ENCODE results near the gene FAT3.

The FAT3 gene

DNA sequence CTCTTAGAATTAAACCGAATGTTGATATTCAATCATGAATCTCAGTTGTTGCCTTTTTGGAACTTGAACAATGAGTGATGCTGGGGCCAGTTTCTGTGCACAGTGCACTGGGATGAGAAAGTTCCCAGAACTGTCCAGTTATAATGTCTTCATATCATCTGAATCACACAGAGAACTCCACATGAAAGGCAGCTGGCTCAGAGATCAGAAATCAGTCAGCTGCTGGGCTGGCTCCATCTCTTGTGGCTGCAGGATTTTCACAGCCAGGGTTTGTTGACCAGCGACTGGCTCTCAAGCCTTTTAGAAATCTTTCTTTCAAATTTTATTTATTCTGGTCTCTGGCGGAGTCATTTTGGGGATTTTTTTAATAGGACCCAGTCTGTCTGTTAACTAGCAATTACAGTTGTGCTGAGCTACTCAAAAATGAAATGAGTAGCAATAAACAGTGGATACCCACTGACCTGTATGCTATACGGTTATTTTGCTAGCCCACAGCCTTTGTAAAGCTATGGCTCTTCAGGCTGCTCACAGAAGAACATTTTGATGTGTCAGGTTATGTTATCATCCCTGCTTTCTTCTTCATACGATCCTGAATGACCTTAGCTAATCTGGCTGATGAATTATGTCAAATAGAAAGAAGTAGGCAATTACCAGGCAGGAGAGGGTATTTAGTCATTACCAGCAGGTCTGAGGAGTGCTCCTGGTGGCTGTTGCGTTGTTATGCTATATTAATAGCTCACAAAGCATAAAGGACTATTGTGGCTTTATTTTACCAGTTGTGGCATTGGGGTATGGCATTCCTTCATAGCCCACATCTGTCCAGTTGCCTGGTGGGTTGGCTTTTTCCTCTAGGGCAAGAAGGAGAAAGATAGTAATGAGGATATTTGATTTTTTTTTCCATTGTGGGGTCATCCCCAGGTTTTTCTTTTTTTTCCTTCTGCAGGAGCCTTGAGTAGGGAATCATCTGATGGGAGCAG lies 3.6 kb downstream of the FAT3 start:
- no peak for DNase-seq (ENCODE audit: low read depth, low spot score)

DNA sequence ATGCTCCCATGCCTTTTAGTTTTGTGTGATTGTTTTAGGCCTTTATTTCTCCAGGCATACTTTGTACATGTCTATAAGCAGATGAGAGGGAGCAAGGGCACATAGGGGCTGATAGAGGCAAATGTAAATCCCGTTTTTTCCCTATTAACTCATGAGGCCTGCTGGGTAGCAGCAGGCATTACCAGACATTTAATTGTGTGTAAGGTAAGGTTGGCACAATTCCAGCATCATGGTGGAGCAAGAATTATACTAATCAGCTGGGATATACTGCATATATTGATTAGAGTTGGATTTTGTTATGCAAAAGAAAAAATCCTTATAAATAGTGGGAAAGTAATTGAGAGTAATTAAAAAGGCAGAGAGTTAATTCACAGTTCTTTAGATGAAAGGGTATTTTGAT lies 12.2 kb downstream of the FAT3 start:
- DNase-seq (ENCODE audit: low read depth, low spot score), result no peak

DNA sequence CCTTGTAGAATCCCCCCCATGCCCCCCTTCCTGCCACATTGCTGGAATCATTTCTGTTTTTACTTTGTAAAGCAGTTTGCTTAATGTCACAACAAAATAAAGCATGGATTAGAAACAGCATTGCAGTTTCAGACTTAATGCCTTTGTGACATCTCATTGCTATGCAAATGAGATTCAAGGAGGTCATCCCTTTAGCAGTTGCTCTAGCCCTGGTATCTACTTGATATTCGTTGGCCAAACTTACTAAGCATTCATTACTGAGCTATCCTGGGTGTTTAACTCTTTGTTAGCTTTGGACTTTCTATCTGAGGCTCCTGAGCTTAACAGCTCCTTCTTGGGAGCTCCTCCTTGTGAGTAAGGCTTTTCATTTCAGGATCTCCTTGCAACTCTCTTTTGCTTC lies 16.3 kb downstream of the FAT3 start:
- no peak for DNase-seq (ENCODE audit: low read depth, low spot score)

DNA sequence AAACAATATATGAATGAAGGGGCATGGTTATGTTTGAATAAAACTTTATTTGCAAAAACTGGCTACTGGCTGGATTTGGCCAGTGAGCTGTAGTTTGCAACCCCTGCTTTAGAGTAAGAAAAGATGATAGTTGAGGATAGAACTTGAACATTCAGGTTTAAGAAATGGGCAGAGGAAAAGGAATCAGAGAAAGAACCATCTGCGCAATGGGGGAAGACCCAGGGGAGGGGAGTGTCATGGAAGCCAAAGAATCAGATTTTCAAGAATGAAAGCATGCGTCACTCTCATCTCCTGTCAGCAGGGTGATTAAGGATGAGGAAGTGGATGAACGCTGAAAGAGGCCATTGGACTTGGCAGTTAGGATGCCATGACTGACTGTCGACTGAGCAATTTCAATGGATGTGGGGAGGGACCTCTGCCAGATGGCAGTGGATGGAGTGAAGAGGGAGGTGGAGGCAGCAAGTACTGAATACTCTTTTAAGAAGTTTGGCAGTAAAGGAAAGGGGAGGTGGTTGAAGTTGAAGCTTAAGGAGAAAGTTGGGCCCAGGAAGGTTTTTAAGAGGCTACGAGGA lies 21.2 kb downstream of the FAT3 start:
- DNase-seq (ENCODE audit: low read depth, low spot score), result no peak

DNA sequence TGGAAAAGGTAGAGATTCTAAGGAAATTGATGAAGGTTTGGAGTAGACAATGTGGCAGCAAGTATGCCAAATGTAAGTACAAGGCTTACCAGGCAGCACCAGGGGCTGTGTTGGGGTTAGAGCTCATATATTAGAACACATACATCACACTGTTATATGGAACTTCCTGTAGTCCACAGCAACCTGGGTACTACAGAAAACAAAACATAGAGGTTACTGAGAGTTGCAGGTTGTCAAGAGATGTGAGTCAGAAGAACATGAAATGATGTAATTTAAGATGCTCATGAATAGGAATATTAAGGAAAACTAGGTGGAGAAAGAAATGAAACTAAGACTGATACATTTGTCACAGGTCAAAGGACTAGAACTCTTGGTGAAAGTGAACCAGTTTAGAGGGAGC lies 22.0 kb downstream of the FAT3 start:
- no peak for DNase-seq (ENCODE audit: low read depth, low spot score)

DNA sequence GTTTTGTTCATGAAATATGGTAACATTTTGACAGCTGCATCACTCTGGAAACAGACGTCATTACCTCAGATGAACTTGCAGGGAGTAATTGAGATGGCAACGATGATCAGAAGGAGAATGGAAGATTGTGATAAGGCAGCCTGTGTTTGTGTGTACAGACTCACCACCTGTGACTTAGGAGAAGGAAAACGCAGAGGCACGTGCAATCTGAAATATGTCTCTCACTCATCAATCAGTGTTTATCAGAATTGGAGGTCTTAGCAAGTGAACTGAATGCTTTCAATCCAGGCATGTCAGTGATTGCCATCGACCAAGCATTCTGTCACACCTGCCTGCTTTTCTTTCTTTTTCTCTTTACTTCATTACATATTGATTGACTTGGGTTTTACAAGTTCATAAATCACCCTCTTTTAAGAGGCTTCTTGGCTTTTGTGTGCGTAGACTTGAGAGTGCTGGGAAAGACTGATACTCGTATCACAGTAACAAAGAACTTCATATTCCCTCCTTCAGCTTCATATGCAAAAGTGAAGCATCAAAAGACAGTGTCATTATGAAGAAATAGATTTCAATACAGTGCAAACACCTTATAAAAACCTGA lies 24.6 kb downstream of the FAT3 start:
- DNase-seq (ENCODE audit: low read depth, low spot score), result no peak

DNA sequence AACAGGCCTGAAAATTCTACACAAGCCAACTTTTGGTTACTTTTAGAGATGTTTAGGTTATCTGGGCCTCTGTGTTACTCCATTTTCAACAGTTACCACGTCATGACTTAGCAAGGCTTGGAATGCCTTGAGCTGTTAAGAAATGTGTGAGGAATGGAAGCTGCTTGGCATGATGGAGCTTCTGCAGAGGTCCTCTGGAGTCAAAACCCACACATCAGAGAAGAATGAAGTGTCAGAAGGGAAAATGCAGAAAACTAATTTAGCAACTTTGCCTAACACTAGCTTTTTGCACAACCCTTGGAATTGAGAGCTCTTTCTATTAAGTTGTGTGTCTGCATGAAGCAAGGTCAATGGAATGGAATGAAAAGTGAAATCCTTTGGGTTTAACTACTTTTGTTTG lies 27.4 kb downstream of the FAT3 start:
- no peak for DNase-seq (ENCODE audit: low read depth, low spot score)

DNA sequence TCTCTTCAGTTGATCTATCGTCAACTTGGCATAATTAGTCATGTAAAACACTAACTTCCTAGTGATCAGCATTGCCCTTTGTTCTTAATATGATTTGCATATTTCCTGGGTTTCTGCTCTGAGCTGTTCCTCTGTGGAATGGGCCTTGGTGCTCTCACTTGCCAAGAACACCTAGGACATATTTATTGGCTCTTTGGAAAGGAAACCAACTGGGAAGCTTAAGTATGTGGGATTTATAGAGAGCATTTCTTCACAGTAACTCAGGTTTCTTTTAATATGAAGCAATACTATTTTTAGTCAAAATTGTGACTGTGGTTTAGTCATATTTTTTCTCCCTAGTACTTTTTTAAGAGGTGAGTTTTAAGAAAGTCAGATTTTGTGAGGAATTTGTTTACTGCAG lies 28.8 kb downstream of the FAT3 start:
- DNase-seq (ENCODE audit: low read depth, low spot score), result no peak

DNA sequence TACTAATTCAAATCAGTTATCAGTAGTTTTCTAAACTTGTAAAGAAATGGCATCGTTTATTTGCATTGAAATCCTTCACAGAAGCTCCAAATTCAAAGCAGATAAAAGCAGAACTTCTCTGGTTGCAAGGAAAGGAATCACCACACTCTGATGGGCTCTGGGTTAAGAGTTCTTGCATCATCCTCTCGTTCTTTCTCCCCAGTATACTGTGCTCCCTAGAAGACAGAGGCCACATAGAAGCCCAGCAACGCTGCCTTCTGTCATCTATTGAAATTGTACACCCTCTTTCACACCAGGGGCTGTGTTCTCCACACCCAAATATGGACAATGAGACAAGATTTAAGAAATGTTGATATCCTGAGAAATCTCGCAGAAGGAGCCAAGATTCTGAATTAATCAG lies 29.3 kb downstream of the FAT3 start:
- DNase-seq (ENCODE audit: low read depth, low spot score), result no peak

DNA sequence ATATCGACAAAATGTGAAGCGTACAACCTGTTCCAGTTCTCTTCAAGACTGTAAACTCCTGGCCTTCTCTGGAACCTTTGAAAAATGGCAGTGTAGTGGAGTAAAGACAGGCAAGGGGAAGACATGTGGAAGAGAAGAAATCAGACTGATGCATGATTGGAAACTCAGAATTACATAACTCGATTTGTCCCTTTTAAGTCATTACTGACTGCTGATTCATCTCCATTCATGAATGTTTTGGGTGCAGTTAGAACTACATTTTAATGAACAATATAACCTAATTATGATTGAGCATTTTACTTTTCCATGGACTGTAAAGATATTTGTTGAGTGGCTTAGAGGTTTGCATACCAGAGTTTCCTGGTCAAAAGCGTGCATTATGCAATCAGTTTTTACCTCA lies 32.9 kb downstream of the FAT3 start:
- DNase-seq (ENCODE audit: low read depth, low spot score), result no peak

DNA sequence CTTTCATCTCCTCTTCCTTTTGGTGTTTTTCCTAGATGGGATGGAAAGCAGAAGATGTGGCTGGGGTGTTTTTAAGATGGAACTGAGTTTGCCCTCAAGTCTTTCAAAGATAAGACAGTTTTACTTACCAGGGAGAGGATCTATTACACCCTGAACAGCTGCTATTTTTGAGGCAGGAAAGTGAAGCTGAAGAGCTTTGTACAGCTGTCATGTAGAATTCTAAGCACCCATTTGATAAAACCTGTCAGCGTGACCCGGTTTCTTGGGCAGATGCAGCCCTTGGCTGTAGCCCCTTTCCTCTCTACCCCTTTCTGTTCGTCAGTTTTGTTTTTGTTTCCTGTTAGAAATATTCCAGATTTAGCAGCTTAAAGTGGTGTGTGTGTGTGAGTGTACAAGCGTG lies 35.2 kb downstream of the FAT3 start:
- DNase-seq (ENCODE audit: low read depth, low spot score), result no peak

DNA sequence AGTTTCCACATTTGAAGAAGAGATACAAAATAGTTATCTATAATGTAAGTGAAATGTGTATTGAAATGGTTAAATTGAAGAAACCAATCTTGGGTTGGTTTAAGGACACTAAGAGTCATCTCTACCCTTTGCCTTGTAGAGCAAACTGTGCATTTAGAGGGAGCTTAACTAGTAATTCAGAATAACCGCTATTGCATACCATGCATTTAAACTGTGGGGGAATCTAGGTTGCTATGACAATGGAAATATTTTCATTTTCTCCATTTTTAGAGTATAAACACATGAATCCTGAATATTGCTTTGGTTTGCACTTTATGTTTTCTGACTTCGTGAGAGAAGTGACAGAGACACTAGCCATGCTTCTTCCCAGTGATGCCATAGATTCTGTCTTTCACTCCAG lies 39.7 kb downstream of the FAT3 start:
- no peak for DNase-seq (ENCODE audit: low read depth, low spot score)

DNA sequence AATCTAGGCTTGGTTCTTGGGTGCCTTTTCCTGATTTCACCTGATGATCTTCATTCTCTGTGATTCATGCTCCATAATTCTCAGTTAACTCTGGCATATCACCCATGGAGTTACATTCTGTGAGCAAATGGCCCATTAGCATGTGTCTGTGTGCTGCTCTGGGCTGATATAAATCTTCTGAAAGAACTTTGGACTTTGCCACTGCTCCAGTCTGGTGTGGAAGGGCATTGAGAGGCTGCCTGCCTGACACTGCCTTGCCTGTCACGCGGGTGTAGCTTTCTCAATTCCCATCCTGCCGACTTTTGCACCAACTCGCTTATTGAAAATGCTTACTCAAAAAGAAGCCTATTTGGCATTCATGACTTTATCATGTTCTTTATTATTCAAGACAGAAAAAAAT lies 42.2 kb downstream of the FAT3 start:
- no peak for DNase-seq (ENCODE audit: low read depth, low spot score)

DNA sequence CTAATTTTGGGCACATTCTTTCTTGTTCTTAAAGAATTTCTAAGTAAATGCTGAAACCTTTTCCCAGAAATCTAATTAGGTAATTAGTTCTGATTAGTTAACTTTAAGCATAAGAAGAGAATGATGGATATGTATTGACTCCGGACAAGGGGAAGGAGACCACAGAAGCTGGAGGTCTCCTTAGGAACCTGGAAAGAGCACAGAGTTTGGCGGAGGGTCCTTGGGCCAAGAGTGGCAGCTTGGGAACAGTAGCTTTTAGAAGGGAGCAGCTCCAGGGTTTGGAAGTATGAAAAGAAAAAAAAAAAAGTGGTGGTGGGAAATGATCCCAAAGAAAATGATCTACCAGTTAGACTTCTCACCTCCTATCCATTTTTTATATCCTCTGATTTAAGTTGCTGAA lies 42.7 kb downstream of the FAT3 start:
- no peak for DNase-seq (ENCODE audit: low read depth, low spot score)

DNA sequence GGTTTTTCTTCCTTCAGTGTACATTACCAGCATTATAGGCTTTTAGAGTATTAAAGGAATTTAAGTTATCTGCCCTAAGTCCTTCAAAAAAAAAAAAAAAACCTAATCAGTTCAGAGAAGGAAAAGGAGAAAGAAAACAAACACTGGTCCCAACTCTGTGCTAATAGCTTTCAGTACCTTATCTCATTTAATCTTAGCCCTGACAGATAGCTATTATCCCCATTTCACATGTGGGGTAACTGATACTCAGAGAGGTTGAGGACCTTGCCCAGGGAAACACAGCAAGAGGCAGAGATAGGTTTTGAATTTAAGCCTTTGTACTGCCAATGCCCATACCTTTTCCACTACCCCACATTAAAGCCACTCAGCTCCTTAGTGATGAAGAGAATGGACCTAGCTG lies 43.4 kb downstream of the FAT3 start:
- no peak for DNase-seq (ENCODE audit: low read depth, low spot score)

DNA sequence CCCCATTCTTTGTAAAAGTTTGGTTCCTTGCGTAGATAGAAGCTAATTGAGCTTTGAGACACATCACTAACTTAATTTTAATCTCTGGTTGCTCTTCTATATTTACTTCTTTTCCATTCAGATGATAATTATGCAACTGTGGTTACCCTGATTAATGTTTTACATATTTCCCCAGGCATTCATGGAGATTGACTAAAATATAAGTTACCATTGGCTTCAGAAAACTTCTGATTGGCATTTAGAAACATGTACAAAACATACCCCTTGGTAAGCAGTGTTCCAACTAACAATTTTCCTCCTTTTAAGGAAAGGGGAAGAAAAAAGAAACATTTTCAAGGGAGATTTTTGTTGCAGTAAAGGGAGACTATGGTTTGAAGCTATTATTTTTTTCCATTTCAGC lies 43.9 kb downstream of the FAT3 start:
- DNase-seq (ENCODE audit: low read depth, low spot score), result no peak

DNA sequence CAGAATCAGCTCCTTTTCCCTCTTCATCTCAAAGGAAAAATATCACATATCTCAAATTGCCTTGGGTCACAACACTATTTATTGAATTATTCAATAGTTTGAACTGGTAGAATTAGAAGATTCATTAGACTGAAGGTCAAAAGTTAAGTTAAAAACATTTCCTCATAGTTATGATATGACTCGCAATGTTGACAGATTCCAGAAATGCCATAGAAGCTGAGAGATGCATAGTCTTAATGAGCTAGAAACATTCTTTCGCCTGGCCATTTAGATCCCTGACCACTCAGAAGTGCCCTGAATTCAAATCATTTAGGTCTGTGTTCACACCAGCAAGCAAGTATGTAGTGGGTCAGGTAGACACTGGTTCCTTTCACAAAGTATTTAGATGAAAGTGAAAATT lies 44.4 kb downstream of the FAT3 start:
- DNase-seq (ENCODE audit: low read depth, low spot score), result peak; percentile 8

DNA sequence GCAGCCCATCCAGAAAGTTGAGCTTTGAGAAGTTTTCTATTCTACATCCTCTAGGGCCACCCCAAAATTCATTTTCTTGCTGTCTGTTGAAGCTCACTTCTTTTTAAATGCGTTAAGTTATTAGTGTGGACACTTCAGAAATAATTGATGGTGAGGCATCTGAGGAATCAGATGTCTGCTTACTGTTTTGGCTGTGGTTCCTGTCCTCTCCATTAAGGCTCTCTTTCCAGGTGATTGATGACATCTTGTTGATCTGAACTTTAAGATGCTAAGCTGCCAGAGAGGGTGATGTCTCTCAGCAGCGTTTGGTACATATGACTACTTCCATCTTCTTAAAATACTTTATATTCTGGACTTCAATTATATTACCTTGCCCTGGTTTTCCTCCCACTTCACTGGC lies 45.2 kb downstream of the FAT3 start:
- no peak for DNase-seq (ENCODE audit: low read depth, low spot score)

DNA sequence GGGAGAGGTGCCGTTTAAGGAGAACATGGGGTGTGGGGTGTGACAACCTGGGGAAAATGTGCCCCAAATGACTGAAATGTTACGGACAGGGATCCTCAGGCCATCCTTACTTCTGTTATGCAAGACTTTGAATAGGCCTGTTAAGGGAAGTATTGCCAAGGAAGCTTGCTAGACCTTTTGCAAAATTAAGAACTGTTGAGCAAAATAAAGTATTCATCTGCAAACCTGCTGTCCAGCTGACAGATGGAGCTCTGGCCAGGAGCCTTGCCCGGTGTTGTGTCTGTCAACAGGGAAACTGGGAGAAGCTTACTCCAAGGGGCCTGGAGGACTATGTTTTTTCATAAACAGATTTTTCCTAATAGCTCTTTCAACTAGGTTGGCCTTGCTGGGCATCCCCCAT lies 48.0 kb downstream of the FAT3 start:
- no peak for DNase-seq (ENCODE audit: low read depth, low spot score)
